HepG2 (cell line): Measurements from ENCODE around the gene AUP1. TPM values are rescaled to one million over a fixed set of nuclear protein-coding genes. Genes with fewer than 3 reads are reported as not detected.

Experiments
- ATF5 ChIP-seq: sonication (generic); formaldehyde crosslinking; IDR thresholded peaks from 2 replicates; pipeline ENCODE4 v1.4.0; 2020; ENCODE audit warnings: mild to moderate bottlenecking, low read depth, missing genetic modification reagents
- EZH2 ChIP-seq: conservative IDR thresholded peaks from 2 replicates; pipeline ENCODE4 v1.6.1; 2012; ENCODE audit warnings: mild to moderate bottlenecking, low read depth, low read length, moderate library complexity
- HES4 ChIP-seq: sonication (generic); formaldehyde crosslinking; IDR thresholded peaks from 2 replicates; pipeline ENCODE4 v1.9.0; 2021; ENCODE audit warnings: mild to moderate bottlenecking, missing genetic modification reagents, borderline replicate concordance
- LBX2 ChIP-seq: sonication (generic); formaldehyde crosslinking; IDR thresholded peaks from 2 replicates; pipeline ENCODE4 v1.5.0; 2020; ENCODE audit warnings: missing genetic modification reagents, mild to moderate bottlenecking, borderline replicate concordance
- LCORL ChIP-seq, 2 experiments: fragments of 450-650 bp in 1 of 2; sonication (generic) in 1 of 2; formaldehyde crosslinking in 1 of 2; IDR thresholded peaks; 2 replicates each; pipeline versions ENCODE4 v1.5.0 to v1.6.1; 2017 to 2020; ENCODE audit warnings: antibody characterized with exemption in 1 of 2, missing genetic modification reagents in 1 of 2
- MAZ ChIP-seq, 2 experiments: sonication (generic) in 1 of 2; formaldehyde crosslinking in 1 of 2; IDR thresholded peaks; 2 replicates each; pipeline versions ENCODE4 v1.5.0 to v1.6.1; 2012 to 2020; ENCODE audit warnings: low read depth in 2 of 2, mild to moderate bottlenecking in 2 of 2, borderline replicate concordance in 1 of 2, improper control_type of control experiment in 1 of 2, low read length in 1 of 2, missing genetic modification reagents in 1 of 2, moderate library complexity in 1 of 2
- MIER2 ChIP-seq: IDR thresholded peaks from 2 replicates; pipeline ENCODE4 v1.6.1; 2016; ENCODE audit warnings: missing biosample characterization, missing genetic modification reagents
- REXO4 ChIP-seq: sonication (generic); formaldehyde crosslinking; IDR thresholded peaks from 2 replicates; pipeline ENCODE4 v1.8.0; 2022; ENCODE audit warnings: missing genetic modification reagents, mild to moderate bottlenecking, borderline replicate concordance
- RFX3 ChIP-seq: IDR thresholded peaks from 2 replicates; pipeline ENCODE4 v1.6.1; 2016; ENCODE audit warnings: missing biosample characterization, missing genetic modification reagents
- RFXANK ChIP-seq: IDR thresholded peaks from 2 replicates; pipeline ENCODE4 v1.6.1; 2016
- SAP130 ChIP-seq: IDR thresholded peaks from 2 replicates; pipeline ENCODE4 v1.6.1; 2016; ENCODE audit warnings: low read depth
- SMYD3 ChIP-seq: sonication (generic); formaldehyde crosslinking; IDR thresholded peaks from 2 replicates; pipeline ENCODE4 v1.8.1; 2023; ENCODE audit warnings: mild to moderate bottlenecking, missing genetic modification reagents
- THAP11 ChIP-seq: IDR thresholded peaks from 2 replicates; pipeline ENCODE4 v1.6.1; 2016; ENCODE audit warnings: missing biosample characterization, missing genetic modification reagents
- WIZ ChIP-seq: sonication (generic); formaldehyde crosslinking; IDR thresholded peaks from 2 replicates; pipeline ENCODE4 v1.5.1; 2020; ENCODE audit warnings: mild to moderate bottlenecking, missing genetic modification reagents
- ZNF503 ChIP-seq: sonication (generic); formaldehyde crosslinking; IDR thresholded peaks from 2 replicates; pipeline ENCODE4 v1.4.0; 2020; ENCODE audit warnings: missing genetic modification reagents
- ZNF530 ChIP-seq: sonication (generic); formaldehyde crosslinking; IDR thresholded peaks from 2 replicates; pipeline ENCODE4 v1.5.0; 2020; ENCODE audit warnings: low read depth, mild to moderate bottlenecking, missing genetic modification reagents
- ZNF761 ChIP-seq: sonication (generic); formaldehyde crosslinking; conservative IDR thresholded peaks from 2 replicates; pipeline ENCODE4 v1.4.0; 2020; ENCODE audit warnings: mild to moderate bottlenecking, missing genetic modification reagents
- ZNF766 ChIP-seq: sonication (generic); formaldehyde crosslinking; IDR thresholded peaks from 2 replicates; pipeline ENCODE4 v1.5.0; 2020; ENCODE audit warnings: missing genetic modification reagents, borderline replicate concordance
- polyA plus RNA-seq, 8 experiments: library from polyadenylated mRNA; depleted of rRNA in 3 of 8; stranded (reverse) in 7 of 8; unstranded in 1 of 8; fragments of >200 nt; fragmentation: Illumina TruSeq in 4 of 8; extraction: Trizol in 4 of 8; gene quantifications; 2 replicates each; pipeline versions ENCODE4 v1.2.1 to v1.2.3, GENCODE V29; 2011 to 2016; ENCODE audit warnings: low read depth in 4 of 8, missing spikeins in 1 of 8, mixed read lengths in 1 of 8; ENCODE audit not compliant: insufficient read depth in 1 of 8
- total RNA-seq, 5 experiments: library from RNA; depleted of rRNA; stranded (reverse); fragments of >200 nt; fragmentation: Illumina TruSeq; extraction: Trizol; gene quantifications; 2 replicates each; pipeline ENCODE4 v1.2.3, GENCODE V29; 2016; ENCODE audit warnings: low read depth in 1 of 5
- TF ChIP-seq, protein P1 (sequence below): IDR thresholded peaks from 2 replicates; pipeline ENCODE4 v1.6.1; 2018; ENCODE audit warnings: missing genetic modification reagents, mild to moderate bottlenecking, missing compliant biosample characterization
- TF ChIP-seq, protein P2 (sequence below): sonication (generic); formaldehyde crosslinking; IDR thresholded peaks from 2 replicates; pipeline ENCODE4 v1.9.0; 2021; ENCODE audit warnings: missing genetic modification reagents, mild to moderate bottlenecking, borderline replicate concordance
- TF ChIP-seq, protein P3 (sequence below): conservative IDR thresholded peaks from 2 replicates; pipeline ENCODE4 v1.6.1; 2018; ENCODE audit warnings: missing genetic modification reagents

AUP1 gene
- total and polyA plus RNA-seq, 2 of the 13 experiments (the other 11 are each of a cell fraction or from before 2014, with no cell fraction given): 174 to 267 TPM

DNA sequence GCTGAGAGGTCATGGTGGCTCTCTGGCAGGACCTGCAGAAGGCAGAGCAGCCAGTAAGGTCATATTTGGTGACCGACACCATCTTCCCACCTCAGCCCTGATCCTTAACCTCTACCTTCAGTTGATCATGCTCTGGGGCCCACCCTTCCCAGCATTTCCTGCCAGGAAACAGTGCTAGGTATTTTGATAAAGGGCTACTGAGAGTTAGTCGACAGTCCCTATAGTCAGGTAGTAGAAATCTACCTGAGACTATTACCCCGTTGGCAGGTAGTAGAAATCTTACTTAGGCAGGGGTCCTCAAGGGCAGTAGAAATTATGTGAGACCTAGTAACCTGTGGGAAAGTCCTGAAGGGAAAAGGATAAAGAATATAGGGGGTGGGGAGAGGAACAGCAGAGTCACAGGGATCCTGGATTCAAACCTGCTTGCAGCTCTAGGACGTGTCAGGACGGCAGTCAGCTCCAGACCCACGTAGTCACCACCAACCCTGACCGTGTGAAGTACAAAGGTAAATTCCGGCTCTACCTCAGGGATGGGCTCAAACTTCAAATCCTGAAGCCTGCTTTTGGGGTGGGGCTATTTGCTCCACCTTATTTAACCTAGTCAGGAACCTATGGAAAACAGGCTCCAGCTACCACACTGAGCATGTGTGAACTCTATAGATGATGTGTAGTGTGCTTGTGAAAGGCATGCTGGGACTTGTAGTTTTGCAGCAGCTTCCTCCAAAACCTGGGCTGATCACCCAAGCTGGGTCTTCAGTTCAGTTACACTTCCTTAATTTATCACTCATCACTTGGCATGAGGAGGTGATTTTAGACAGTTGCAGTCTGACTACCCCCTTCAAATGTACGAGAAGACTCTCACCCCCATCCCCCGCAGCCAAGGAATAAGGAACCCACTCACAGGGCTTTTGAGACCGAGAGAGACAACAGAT is 3.5 kb downstream of the AUP1 start, which contains the start of gene DQX1 (continued):
- no peak for TF ChIP-seq ZNF530 (CRISPR knock-in tag)
- TF ChIP-seq, protein P1, sequence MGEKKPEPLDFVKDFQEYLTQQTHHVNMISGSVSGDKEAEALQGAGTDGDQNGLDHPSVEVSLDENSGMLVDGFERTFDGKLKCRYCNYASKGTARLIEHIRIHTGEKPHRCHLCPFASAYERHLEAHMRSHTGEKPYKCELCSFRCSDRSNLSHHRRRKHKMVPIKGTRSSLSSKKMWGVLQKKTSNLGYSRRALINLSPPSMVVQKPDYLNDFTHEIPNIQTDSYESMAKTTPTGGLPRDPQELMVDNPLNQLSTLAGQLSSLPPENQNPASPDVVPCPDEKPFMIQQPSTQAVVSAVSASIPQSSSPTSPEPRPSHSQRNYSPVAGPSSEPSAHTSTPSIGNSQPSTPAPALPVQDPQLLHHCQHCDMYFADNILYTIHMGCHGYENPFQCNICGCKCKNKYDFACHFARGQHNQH: peak; percentile 75; the same call in 1 of the 2 replicates
- TF ChIP-seq, protein P2, sequence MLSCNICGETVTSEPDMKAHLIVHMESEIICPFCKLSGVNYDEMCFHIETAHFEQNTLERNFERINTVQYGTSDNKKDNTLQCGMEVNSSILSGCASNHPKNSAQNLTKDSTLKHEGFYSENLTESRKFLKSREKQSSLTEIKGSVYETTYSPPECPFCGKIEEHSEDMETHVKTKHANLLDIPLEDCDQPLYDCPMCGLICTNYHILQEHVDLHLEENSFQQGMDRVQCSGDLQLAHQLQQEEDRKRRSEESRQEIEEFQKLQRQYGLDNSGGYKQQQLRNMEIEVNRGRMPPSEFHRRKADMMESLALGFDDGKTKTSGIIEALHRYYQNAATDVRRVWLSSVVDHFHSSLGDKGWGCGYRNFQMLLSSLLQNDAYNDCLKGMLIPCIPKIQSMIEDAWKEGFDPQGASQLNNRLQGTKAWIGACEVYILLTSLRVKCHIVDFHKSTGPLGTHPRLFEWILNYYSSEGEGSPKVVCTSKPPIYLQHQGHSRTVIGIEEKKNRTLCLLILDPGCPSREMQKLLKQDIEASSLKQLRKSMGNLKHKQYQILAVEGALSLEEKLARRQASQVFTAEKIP (CRISPR knock-in tag): no peak
- TF ChIP-seq ZNF761 (CRISPR knock-in tag): no peak
- no peak for TF ChIP-seq ZNF766 (CRISPR knock-in tag)
- TF ChIP-seq MAZ (IDR thresholded peaks at IDR 0.05; ENCODE audit: borderline replicate concordance, low read depth, low read length): peak; percentile 66; the same call in 1 of the 2 replicates
- peak; percentile 45; the same call in 1 of the 2 replicates for TF ChIP-seq MAZ (CRISPR knock-in tag; IDR thresholded peaks at IDR 0.05; ENCODE audit: low read depth)
- peak; percentile 45; the same call in 1 of the 2 replicates for TF ChIP-seq MIER2 (CRISPR knock-in tag)
- TF ChIP-seq RFXANK: no peak; the same call in none of the 2 replicates
- TF ChIP-seq EZH2: no peak
- no peak for TF ChIP-seq RFX3 (CRISPR knock-in tag)
- no peak for TF ChIP-seq REXO4 (CRISPR knock-in tag)
- TF ChIP-seq ATF5 (CRISPR knock-in tag): no peak
- peak; percentile 99 for TF ChIP-seq THAP11 (CRISPR knock-in tag)
- TF ChIP-seq LCORL (IDR thresholded peaks at IDR 0.05): peak; percentile 40; the same call in 1 of the 2 replicates
- peak; percentile 81 for TF ChIP-seq LCORL (CRISPR knock-in tag; IDR thresholded peaks at IDR 0.05)
- TF ChIP-seq SAP130 (CRISPR knock-in tag): peak; percentile 98
- TF ChIP-seq ZNF503 (CRISPR knock-in tag): no peak
- TF ChIP-seq, protein P3, sequence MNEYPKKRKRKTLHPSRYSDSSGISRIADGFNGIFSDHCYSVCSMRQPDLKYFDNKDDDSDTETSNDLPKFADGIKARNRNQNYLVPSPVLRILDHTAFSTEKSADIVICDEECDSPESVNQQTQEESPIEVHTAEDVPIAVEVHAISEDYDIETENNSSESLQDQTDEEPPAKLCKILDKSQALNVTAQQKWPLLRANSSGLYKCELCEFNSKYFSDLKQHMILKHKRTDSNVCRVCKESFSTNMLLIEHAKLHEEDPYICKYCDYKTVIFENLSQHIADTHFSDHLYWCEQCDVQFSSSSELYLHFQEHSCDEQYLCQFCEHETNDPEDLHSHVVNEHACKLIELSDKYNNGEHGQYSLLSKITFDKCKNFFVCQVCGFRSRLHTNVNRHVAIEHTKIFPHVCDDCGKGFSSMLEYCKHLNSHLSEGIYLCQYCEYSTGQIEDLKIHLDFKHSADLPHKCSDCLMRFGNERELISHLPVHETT (CRISPR knock-in tag): no peak
- no peak for TF ChIP-seq HES4
- TF ChIP-seq SMYD3 (CRISPR knock-in tag): no peak
- TF ChIP-seq WIZ (CRISPR knock-in tag): no peak; the same call in 1 of the 2 replicates
- TF ChIP-seq LBX2: no peak
